Renal cortex interstitium (tissue), 11 donors: ENCODE results near the gene RFTN1. TPM values are rescaled to one million over a fixed set of nuclear protein-coding genes. Genes with fewer than 3 reads are reported as not detected.
A peak's percentile ranks its signal among the peaks of the same experiment; 100 is the strongest.

Experiments
- DNase-seq, 11 donors: peaks; one replicate each; pipeline ENCODE4 v3.0.0-alpha.2; 2013; ENCODE audit warnings: low read depth in 9 of 11, low spot score in 4 of 11; ENCODE audit errors: extremely low read depth in 1 of 11
- polyA plus RNA-seq, 3 donors: library from polyadenylated mRNA; unstranded; fragments of 120-200 nt; gene quantifications; one replicate each; pipeline ENCODE4 v1.2.1, GENCODE V29; 2013; ENCODE audit not compliant: insufficient read length in 3 of 3

The RFTN1 gene
- polyA plus RNA-seq, 3 donors: 26.4 to 35.6 (median 35.4) TPM

DNA sequence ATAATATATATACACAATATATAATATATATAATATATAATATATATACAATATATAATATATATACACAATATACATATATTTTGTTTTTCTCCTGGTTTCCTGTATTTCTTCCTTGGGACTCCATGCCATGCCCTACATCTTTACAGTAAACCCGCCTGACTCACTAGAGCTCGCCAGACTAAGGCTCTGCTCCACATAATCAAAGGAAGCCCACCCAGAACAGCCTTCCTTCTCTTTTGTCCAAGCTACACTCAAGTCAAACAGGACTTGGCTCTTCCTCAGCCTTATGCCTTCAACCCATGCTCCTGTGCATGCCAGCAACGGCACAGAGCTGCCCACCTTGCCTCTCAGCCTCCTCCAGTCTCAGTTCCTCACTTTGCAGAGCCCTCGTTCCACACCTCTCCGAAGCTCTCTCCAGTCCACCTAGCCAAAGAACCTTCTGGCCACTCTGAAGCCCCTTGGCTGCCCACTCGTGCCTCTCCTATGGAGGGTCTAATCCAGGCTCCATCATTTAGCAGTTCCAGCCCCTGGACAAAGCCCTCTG lies 109.1 kb downstream of the RFTN1 start:
- DNase-seq: no peak

DNA sequence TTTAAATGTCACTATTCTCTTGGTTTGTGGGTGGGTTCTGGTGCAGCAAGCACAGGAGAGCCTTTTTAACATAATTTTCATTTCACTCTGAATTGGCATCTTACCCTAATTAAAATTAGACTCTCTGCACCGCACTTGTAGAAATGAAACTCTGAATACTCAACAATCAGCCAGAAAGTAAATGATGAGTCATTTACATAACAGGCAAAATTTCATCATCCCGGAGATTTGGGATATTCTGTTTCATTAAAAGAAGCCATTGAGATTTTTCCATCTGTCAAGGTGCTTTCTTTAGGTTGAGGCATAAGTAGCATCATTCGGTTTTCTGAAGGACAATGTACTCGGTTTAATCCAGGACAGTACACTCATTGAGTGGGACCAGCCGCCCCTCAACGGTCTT lies 111.0 kb downstream of the RFTN1 start:
- no peak for DNase-seq

DNA sequence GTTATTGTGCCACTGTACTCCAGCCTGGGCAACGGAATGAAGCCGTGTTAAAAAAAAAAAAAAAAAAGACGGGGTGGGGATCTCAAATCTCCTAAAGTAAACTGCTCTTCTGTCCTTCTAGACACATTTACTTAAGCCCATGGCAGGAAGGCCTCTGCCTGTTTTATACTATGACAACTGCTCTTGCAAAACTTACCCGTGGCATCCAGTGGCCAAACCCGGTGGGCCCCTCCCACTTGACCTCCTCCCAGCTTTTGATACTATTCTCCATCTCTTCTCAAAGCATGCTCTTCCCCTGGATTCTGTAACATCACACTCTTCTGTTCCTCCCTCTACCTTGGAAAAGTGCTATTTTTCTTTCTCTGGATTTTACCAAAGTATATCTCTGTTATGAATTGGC lies 112.2 kb downstream of the RFTN1 start:
- DNase-seq: no peak

DNA sequence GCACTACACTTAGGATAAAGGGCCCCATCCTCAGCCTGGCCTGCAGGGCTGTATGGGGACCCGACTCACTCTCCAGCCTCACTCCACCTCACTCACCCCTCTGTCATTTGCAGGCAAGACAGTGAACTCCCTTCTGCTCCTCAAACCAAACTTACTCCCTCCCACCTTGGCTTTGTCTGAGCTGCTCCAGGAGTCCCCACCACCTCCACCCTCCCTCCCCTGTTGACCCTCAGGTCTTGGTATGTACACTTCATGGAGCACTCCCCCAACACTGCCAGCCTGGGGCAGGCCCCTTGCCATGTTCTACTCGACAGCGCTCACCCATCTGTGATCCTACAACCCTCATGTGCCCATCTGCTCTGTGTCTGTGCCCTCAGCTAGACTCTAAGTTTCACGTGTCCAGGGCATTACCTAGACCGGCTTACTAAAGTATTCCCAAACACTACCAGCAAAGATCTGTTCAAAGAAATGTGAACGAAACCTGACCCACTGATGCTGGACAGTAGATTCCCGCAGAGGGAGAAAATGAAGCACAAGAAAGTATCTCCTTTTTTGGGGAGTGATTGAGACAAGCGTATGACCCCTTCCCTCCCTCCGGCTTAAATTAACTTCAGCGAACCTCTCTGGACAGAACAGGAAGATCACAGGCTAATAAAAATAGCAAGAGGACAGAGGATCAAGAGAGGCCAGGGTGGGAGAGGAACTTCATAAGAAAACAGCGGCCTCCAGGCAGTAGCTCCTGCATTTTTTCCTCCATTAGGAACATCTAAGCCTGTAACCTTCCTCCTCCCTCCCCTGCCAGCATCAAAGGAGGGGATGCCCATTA lies 113.2 kb downstream of the RFTN1 start:
- peak in 6 of 11 donors; percentile 15 to 45 (median 22) for DNase-seq

DNA sequence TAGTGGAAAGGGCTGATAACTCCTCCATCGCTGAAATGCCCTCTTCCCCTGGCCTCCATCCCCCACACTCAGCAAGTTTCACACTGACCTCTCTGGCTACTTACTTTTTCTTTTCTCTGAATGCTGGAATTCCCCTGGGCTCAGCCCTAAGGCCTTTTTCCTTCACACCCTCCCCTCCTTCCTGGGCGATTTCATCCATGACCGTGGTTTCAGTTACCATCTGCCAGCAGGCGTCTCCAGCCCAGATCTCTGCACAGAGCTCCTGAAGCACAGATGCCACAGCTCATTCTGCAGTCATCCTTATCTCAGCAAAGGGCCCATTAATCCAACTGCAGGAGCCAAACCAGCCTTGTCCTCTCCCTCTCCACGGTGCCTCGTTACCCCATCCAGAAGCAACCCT lies 114.0 kb downstream of the RFTN1 start:
- DNase-seq: peak in 7 of 11 donors; percentile 41 to 68 (median 60)

DNA sequence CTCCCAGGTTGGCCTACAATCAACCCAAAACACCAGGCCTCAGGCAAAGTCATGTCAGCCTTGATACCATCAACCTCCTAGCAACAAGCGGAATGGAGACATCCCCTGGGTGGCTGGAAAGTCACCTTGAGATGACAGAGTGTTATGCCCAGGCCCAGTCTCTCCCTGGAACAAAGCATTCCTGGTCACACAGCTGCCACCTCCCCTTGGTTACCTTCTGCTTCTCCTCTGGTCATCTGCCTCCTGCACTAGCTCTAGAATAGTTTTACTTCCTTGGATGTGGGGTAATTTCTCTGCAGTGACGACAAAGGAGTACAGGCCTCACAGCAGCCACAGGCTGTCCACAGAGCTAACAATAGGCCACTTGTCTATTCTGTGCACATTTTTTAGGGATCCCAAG lies 114.9 kb downstream of the RFTN1 start:
- DNase-seq: no peak

DNA sequence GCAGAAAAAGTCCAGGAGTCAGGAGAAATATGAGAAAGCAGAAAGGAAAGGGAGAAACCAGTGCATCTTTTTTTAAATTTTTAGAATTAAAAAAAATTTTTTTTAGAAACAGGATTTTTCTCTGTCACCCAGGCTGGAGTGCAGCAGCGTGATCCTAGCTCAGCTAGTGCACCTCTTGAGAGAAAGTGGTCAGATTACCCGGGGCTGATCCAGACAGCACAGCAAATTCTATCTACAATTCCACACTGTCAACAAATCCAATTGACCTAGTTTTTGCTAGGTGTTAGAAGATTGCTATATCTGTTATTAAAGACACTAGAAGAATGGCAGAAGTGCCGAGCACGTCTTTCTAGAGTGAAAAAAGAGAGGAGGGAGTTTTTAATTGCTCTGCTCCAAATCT lies 117.3 kb downstream of the RFTN1 start:
- DNase-seq: no peak

DNA sequence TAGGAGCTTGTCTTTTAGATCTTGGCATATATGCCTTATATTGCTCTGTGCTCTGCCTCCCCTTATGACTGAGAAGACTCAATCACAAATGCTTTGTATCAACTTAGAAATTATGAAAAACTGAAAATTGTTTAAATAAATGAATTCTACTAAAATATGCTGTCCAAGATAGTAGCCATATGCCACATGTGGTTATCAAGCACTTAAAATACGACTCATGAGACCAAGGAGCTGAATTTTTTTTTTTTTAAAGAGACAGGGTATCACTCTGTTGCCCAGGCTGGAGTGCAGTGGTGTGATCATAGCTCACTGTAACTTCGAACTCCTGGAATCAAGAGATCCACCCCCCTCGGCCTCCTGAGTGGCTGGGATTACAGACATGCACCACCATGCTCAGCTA lies 118.3 kb downstream of the RFTN1 start:
- DNase-seq: no peak

DNA sequence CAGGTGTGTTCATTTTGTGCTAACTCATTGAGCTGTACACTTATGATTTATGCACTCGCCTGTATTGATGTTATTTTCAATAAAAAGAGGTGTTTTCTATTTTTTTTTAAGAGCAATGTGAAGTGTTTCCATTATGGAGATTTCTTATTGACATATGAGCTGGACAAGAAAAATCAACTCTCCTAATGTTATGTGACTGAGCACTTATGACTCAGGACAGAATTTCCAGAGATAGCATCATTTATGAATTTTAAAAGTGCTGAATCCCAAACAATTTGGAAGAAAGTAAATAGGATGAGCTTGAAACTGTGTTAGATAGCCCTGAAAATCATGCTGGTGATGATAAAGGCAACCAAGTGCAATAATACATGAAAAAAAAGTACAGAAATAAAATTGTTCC lies 118.9 kb downstream of the RFTN1 start:
- no peak for DNase-seq

DNA sequence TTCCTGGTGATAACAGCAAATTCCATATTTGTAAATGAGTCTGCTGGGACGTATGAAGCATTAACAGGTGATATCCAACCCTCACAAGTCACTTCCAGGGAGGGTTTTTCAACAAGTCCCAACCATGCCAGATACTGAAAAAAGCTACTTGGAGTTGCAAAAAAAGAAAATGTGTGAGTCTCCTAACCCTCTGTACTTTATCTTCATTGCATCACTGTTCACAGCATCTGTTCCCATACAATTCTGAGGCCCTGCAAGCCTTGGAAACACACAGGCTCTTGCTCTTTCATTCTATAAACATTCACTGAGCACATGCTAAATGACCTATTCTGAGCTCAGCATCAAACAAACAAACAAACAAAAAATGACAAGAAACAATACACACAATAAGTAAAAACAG lies 120.8 kb downstream of the RFTN1 start:
- DNase-seq: no peak

DNA sequence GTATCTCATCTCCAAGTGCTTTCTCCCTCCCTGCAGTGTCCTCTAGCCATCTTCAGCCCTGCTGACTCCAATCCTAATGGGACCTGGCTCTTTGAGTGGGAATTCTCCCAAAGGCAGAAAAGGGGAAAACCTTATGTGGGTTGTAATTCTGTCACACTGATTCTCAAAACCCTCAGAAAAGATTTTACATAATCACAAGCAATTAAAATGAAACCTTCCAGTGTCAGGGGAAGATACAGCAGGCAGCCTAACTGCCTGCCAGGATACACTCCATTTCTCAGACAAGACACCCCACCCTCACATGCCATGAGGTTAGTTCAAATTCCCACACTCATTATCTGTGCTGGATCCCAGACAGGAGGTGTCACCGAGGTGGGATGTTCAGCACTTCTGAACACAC lies 121.4 kb downstream of the RFTN1 start:
- DNase-seq: no peak

DNA sequence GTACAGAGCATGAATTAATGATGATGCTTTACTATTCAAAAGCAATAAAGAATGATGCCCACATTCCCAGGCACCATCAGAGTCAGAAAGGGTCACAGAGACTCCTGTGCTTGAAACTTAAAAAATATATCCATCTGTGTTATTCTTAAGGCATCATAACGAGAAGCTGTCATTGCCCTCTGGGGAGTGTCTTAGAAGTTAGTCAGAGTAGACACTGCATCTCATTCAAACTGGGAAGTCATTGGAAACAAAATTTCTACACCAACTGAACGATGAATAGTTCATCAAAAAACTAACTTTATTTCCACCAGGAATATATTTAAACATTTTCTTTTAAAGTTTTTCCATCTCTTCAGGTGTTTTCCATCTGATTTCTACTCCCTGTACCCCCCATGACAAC lies 122.9 kb downstream of the RFTN1 start:
- DNase-seq: no peak

DNA sequence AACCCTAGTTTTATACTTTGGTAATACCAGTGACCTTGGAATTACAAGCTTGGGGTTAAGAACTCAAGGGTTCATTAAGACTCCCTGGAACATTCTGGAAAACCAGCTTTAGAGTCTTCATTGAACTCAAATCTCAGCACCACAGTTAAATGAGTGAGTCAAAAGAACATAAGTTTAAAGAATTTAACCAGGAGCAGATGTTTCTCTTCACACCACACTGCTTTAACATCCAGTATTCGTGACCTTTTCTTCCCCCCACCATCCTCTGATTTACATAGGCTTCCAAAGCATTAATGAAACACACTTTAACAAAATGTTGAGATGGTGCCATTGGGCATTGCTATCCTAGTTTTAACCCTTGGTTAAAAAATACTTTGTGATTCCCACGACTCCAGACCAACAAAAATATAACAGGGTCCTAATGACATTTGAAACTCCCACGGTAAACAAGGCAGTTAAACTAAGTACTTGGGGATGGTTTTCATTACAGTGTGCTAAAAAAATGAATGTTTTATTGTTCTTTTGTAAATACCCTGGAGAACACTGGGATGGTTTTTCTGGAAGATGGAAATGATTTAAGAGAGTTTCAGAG lies 124.6 kb downstream of the RFTN1 start:
- peak in 9 of 11 donors; percentile 59 to 80 (median 72) for DNase-seq

DNA sequence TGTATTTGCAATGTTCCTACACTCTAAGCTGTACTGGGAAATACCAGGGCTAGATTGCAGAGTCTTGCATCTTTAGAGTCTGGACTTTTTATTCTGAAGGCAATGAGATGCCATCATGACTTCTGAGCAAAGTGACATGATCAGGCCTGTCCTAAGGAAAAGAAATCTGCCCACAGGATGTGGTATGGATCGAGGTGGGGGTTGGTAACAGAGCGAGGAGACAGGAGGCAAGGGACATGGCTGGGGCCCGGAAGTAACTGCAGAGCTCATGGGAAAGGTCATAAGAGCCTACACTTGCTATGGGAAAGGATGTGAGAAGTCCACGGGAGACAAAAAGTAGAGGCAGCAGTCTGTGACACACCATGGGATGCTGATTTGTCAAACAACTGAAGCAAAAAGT lies 126.9 kb downstream of the RFTN1 start:
- no peak for DNase-seq

DNA sequence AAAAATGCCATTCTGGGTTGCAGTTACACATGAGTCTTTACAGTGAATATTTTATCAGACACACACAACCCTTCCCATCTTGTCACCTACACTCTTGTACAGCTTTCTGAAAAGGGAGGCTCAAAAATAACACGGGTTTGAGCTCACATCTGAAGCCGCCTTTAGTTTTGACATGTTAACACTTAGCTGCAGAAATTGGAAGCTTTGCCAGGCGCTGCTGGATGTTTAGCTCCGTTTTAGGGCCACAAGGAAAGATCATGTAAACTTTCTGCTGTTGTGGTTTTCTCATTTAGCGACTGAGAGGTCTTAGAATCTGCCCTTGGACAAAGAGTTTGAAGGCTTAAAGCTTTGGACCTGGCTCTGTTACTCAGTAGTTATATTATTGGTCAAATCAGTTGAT lies 128.3 kb downstream of the RFTN1 start:
- no peak for DNase-seq

DNA sequence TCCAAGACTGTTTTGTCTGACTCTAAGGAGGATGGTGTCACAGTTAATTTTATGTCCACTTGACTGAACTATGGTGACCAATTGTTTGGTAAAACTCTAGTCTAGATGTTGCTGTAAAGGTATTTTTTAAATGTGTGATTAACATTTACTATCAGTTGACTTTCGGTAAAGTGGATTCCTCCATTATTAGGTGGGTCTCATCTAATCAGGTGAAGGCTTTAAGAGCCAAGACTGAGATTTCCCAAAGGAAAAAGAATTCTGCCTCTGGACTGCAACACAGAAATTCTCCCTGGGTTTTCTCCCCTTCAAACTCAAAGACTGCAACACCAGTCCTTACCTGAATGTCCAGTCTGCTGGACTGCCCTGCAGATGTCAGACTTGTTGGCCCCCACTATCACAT lies 129.6 kb downstream of the RFTN1 start:
- no peak for DNase-seq

DNA sequence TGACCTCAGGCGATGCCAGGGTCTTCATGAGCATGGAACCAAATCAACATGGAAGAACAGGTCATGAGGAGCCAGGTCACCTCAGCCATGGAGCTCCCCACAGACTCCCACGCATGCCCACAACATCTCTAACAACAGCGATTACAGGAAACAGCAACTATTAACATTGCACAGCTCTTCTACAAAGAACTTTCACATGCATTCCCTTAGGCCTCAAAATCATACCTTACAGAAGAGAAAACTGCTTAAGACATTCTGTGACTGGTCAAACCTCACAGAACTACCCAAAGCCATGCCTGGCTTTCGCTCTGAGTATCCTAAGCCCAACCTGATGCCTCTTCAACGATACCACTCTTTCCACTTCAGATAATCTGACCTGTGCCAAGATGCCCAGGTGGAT lies 130.7 kb downstream of the RFTN1 start:
- DNase-seq: no peak

DNA sequence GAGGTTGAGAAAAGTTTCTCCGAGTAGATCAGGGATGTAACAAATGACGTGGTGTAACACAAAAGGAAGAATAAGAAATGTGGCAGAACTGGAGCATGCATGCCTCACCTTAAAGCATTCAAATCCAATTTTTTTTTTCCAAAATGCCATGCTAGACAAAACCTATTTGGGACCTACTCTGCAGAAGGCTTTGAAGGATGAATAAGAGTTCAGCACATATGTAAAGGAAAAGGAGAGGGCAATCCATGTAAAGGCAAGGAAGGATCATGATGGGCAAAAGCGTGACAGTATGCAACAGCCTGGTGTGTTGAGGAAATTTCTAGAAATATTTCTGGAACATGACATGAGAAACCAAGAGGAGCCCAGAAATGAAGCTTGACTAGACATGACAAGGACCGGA lies 132.1 kb downstream of the RFTN1 start:
- DNase-seq: no peak

DNA sequence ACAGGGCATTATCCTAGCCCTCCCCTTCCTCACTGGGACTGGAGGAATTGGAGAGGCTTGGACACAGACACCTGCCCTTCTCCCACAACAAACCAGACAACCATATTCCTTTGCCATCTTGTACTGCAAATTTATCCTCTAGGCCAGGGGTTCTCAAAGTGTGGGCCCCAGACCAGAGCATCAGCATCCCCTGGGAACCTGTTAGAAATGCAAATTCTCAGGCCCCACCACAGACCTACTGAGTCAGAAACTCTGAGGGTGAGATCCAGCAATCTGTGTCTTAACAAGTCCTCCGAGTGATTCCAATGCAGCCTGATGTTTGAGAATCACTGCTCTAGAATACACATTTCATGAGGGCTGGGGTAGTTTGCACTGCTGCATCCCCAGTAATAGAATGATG lies 133.1 kb downstream of the RFTN1 start:
- DNase-seq: no peak

DNA sequence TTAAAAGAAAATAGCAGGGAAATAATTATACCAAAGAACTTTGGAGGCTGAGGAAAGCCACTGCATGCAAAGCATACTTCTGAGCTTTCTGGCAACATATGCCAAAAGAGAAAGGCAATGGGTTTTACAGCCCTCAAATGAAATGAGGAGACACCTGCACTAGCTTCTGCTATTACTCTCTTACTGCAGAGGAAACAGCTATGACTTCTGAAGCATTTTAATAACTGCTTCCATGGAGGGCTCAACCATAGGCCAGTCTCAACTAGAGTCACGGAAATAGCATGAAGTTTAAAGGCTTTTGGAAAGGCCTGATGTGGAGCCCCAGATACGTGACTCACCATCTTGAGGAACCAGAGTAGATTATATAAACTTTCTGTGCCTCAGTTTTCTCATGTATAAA lies 133.7 kb downstream of the RFTN1 start:
- DNase-seq: no peak

DNA sequence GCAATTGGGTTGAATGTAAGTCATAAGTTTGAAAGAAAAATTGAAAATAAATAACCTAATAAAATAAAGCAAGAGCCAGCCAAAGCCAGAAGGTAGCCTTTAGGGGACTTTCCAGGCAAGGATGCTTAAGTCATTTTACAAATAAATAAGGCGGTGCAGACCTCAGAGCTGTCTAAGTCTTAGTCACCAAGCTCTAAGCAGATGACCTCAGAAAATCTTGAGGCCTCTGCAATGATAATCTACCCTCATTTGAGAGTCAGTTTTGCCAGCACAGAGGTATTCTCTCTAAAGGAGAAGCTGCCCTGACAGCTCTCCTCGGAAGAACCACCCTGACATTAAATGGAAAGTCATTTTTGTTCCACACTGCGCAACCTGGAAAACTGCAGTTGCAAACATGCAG lies 134.6 kb downstream of the RFTN1 start:
- no peak for DNase-seq
